HG03108 (cell line): ENCODE measurements around the gene NISCH.

Experiments used
- ATAC-seq: cut with Tn5 transposase; IDR thresholded peaks from one replicate; pipeline ENCODE4 v1.9.1; 2021; ENCODE audit warnings: moderate library complexity; ENCODE audit not compliant: unreplicated experiment

Gene NISCH

GRCh38 chr3:52446631-52447511 lies 8.5 kb upstream of the NISCH start:
- ATAC-seq: no peak

- no peak for ATAC-seq
Observed at GRCh38 chr3:52447512-52448355, 7.7 kb upstream of the NISCH start.

- no peak for ATAC-seq
Observed at GRCh38 chr3:52450489-52451236, 4.7 kb upstream of the NISCH start.

- no peak for ATAC-seq
Observed at GRCh38 chr3:52451237-52452083, 3.9 kb upstream of the NISCH start.

- no peak for ATAC-seq
Observed at GRCh38 chr3:52452126-52452525, 3.3 kb upstream of the NISCH start.

GRCh38 chr3:52452570-52453221 lies 2.7 kb upstream of the NISCH start:
- no peak for ATAC-seq

- no peak for ATAC-seq
Observed at GRCh38 chr3:52453496-52454249, 1.7 kb upstream of the NISCH start, which contains the start of gene TNNC1. Gene TNNC1, minus strand, starts transcription at chr3:52454041. Its CDS starts 26 bp downstream, at chr3:52454015.

- ATAC-seq: no peak
Observed at GRCh38 chr3:52454250-52454937, 1.0 kb upstream of the NISCH start.

- no peak for ATAC-seq
Observed at GRCh38 chr3:52454938-52455282, 494 bp upstream of the NISCH start.

GRCh38 chr3:52456169-52456799 lies 880 bp downstream of the NISCH start:
- ATAC-seq: no peak

- ATAC-seq: no peak
Observed at GRCh38 chr3:52456800-52457183, 1.4 kb downstream of the NISCH start.

- no peak for ATAC-seq
Observed at GRCh38 chr3:52458031-52458760, 2.8 kb downstream of the NISCH start.

GRCh38 chr3:52458770-52459545 lies 3.6 kb downstream of the NISCH start:
- no peak for ATAC-seq

GRCh38 chr3:52461874-52462273 lies 6.5 kb downstream of the NISCH start:
- no peak for ATAC-seq

GRCh38 chr3:52463416-52463815 lies 8.0 kb downstream of the NISCH start:
- no peak for ATAC-seq

- ATAC-seq: no peak
Observed at GRCh38 chr3:52468336-52468735, 12.9 kb downstream of the NISCH start.

GRCh38 chr3:52469001-52469400 lies 13.6 kb downstream of the NISCH start:
- ATAC-seq: no peak
